IPS-18c (cell line): Measurements from ENCODE around the gene RPL35.

Experiments
- H3K4me3 ChIP-seq: 2 replicates; pipeline ENCODE4 v1.7.0; 2013; ENCODE audit warnings: low read depth, mild to moderate bottlenecking, low read length, moderate library complexity; ENCODE audit not compliant: insufficient read depth
- H3K9me3 ChIP-seq: one replicate; pipeline ENCODE4 v1.6.1; 2013; ENCODE audit warnings: mild to moderate bottlenecking, low read length, moderate library complexity; ENCODE audit not compliant: control insufficient read depth, insufficient read depth

The RPL35 gene

GRCh38 chr9:124812441-124812876, 49.3 kb downstream of the RPL35 start:
- H3K9me3 ChIP-seq, result no peaks in the 10 kb centered on the region
- H3K4me3 ChIP-seq, result no peak overlapping the region

- Histone ChIP-seq H3K9me3 (no peaks in the 10 kb centered on the region), H3K4me3 (no peak overlapping the region)
Measured at GRCh38 chr9:124810663-124811355, 50.9 kb downstream of the RPL35 start.

GRCh38 chr9:124809741-124810500, 51.8 kb downstream of the RPL35 start:
- H3K9me3 ChIP-seq, result no peaks in the 10 kb centered on the region
- no peak overlapping the region for H3K4me3 ChIP-seq

GRCh38 chr9:124809211-124809610, 52.5 kb downstream of the RPL35 start:
- H3K9me3 ChIP-seq, result no peaks in the 10 kb centered on the region
- no peak overlapping the region for H3K4me3 ChIP-seq

GRCh38 chr9:124808246-124808956, 53.4 kb downstream of the RPL35 start:
- Histone ChIP-seq H3K4me3 (no peak overlapping the region), H3K9me3 (no peaks in the 10 kb centered on the region)
